ENCODE measurements around the gene RETREG1. TPM values are rescaled to one million over a fixed set of nuclear protein-coding genes. Genes with fewer than 3 reads are reported as not detected.
A peak's percentile ranks its signal among the peaks of the same experiment; 100 is the strongest.

Gene RETREG1
- total and polyA plus RNA-seq, 2 of the 13 experiments (the other 11 are each of a cell fraction or from before 2014, with no cell fraction given): 0.07 TPM; not detected in 1

- peak; percentile 69 for TF ChIP-seq MYPOP (CRISPR knock-in tag; IDR thresholded peaks at IDR 0.05)
- peak; percentile 79 for TF ChIP-seq KAT7 (CRISPR knock-in tag; IDR thresholded peaks at IDR 0.05; ENCODE audit: borderline replicate concordance)
- no peak for TF ChIP-seq HNRNPUL1 (IDR thresholded peaks at IDR 0.05; ENCODE audit: low read depth, low read length)
- TF ChIP-seq ZFP62 (CRISPR knock-in tag; IDR thresholded peaks at IDR 0.05): no peak
- peak; percentile 69 for TF ChIP-seq BRD4 (CRISPR knock-in tag; IDR thresholded peaks at IDR 0.05)
- no peak for TF ChIP-seq ZKSCAN8 (CRISPR knock-in tag; IDR thresholded peaks at IDR 0.05; ENCODE audit: borderline replicate concordance)
- no peak for TF ChIP-seq KLF15 (CRISPR knock-in tag; IDR thresholded peaks at IDR 0.05; ENCODE audit: borderline replicate concordance)
- TF ChIP-seq RFX1 (IDR thresholded peaks at IDR 0.05): no peak
- TF ChIP-seq HHEX (CRISPR knock-in tag; IDR thresholded peaks at IDR 0.05): no peak
- TF ChIP-seq ESRRA (CRISPR knock-in tag; IDR thresholded peaks at IDR 0.05; ENCODE audit: low read depth): peak; percentile 25; the same call in 1 of the 2 replicates
- no peak; the same call in 1 of the 2 replicates for TF ChIP-seq NFATC3 (CRISPR knock-in tag; IDR thresholded peaks at IDR 0.05)
- TF ChIP-seq DDIT3 (CRISPR knock-in tag; IDR thresholded peaks at IDR 0.05): no peak
- peak; percentile 8; the same call in 1 of the 2 replicates for TF ChIP-seq ZNF234 (CRISPR knock-in tag; conservative IDR thresholded peaks at IDR 0.05)
- TF ChIP-seq DMAP1 (CRISPR knock-in tag; IDR thresholded peaks at IDR 0.05): peak; percentile 81; the same call in 1 of the 2 replicates
- peak; percentile 91; the same call in 1 of the 2 replicates for TF ChIP-seq ZNF747 (CRISPR knock-in tag; IDR thresholded peaks at IDR 0.05; ENCODE audit: borderline replicate concordance)
- peak; percentile 93 for TF ChIP-seq ZNF574 (CRISPR knock-in tag; IDR thresholded peaks at IDR 0.05)
- TF ChIP-seq ZFX (CRISPR knock-in tag; IDR thresholded peaks at IDR 0.05; ENCODE audit: low read depth): peak; percentile 99
- no peak for TF ChIP-seq MAFK (conservative IDR thresholded peaks at IDR 0.05 in 1 of 2, IDR thresholded peaks at IDR 0.05 in 1 of 2; ENCODE audit: low read length in 2 of 2)
- TF ChIP-seq HNRNPL (IDR thresholded peaks at IDR 0.05; ENCODE audit: low read depth, low read length): no peak
- peak; percentile 92; the same call in 1 of the 2 replicates for TF ChIP-seq YEATS2 (CRISPR knock-in tag; IDR thresholded peaks at IDR 0.05; ENCODE audit: borderline replicate concordance)
- TF ChIP-seq NR2F2 (IDR thresholded peaks at IDR 0.05; ENCODE audit: borderline replicate concordance, low read depth): peak; percentile 45; the same call in 1 of the 2 replicates
- TF ChIP-seq ZNF232 (CRISPR knock-in tag; IDR thresholded peaks at IDR 0.05; ENCODE audit: borderline replicate concordance): 0 out of 2 replicates have a peak, but pooled peaks have one; percentile 25
- no peak for TF ChIP-seq ZNF496 (CRISPR knock-in tag; IDR thresholded peaks at IDR 0.05; ENCODE audit: insufficient replicate concordance)
- TF ChIP-seq STAT5B (CRISPR knock-in tag; IDR thresholded peaks at IDR 0.05): no peak
- TF ChIP-seq ZNF512 (CRISPR knock-in tag; IDR thresholded peaks at IDR 0.05): no peak
- TF ChIP-seq RFXANK (CRISPR knock-in tag; IDR thresholded peaks at IDR 0.05): no peak
Observed at GRCh38 chr5:16465544-16466432, 151.0 kb downstream of the RETREG1 start, which contains the start of gene ZNF622 (continued).

Measured in HepG2 (cell line).